Transverse colon (tissue), 4 donors: ENCODE measurements around the gene GPR34.

Source experiments
- CTCF ChIP-seq, 5 experiments: fragments of 200-600 bp in 3 of 5; fragments of 450-650 bp in 2 of 5; sonication (generic) in 3 of 5; IDR thresholded peaks; 1 replicate in 2 of 5; 2 replicates in 3 of 5; pipeline ENCODE4 v1.5.1; 2016 to 2017; ENCODE audit warnings: antibody characterized with exemption in 5 of 5, inconsistent platforms in 3 of 5, mild to moderate bottlenecking in 2 of 5, moderate library complexity in 1 of 5
- EP300 ChIP-seq: sonication (generic); formaldehyde crosslinking; IDR thresholded peaks from one replicate; pipeline ENCODE4 v1.6.1; 2017; ENCODE audit warnings: antibody characterized with exemption, low read depth
- POLR2A ChIP-seq: fragments of 450-650 bp; IDR thresholded peaks from one replicate; pipeline ENCODE4 v1.6.1; 2016; ENCODE audit warnings: antibody characterized with exemption, mild to moderate bottlenecking, moderate library complexity
- POLR2AphosphoS5 ChIP-seq, 3 donors: sonication (generic); formaldehyde crosslinking; IDR thresholded peaks; one replicate each; pipeline ENCODE4 v1.6.1; 2016; ENCODE audit warnings: antibody characterized with exemption in 3 of 3

DNA sequence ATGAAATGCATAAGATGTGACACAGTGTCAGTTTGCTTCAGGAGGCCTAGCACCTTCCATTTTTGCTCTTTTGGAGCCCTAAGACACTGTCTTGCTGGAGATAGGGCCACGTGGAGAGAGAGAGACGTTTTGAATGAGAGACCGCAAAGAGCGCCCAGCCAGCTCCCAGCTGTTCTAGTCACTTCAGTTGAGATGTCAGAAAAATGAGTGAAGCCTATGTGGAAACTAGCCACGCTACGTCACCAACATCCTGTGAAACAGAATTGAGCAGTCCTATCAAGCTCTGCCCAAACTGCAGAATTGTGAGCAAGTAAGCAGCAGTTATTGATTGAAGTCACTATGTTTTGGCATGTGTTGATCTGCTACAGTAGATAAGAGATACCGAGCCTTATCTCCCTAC, 48.3 kb downstream of the GPR34 start:
- no peak for TF ChIP-seq EP300
- TF ChIP-seq CTCF (IDR thresholded peaks at IDR 0.05) = no peak
- TF ChIP-seq POLR2A = no peak
- no peak for TF ChIP-seq POLR2AphosphoS5 (IDR thresholded peaks at IDR 0.05)
